ENCODE measurements around the gene MKRN1. TPM values are rescaled to one million over a fixed set of nuclear protein-coding genes. Genes with fewer than 3 reads are reported as not detected.

The MKRN1 gene, protein sequence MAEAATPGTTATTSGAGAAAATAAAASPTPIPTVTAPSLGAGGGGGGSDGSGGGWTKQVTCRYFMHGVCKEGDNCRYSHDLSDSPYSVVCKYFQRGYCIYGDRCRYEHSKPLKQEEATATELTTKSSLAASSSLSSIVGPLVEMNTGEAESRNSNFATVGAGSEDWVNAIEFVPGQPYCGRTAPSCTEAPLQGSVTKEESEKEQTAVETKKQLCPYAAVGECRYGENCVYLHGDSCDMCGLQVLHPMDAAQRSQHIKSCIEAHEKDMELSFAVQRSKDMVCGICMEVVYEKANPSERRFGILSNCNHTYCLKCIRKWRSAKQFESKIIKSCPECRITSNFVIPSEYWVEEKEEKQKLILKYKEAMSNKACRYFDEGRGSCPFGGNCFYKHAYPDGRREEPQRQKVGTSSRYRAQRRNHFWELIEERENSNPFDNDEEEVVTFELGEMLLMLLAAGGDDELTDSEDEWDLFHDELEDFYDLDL
- 97.8 and 111 TPM in 2 replicates for total RNA-seq
- long read RNA-seq, transcript MKRN1-201 (8 exons, 3,151 nt): major isoform, 8 of 50 reads
- long read RNA-seq, transcript MKRN1-205 (4 exons, 583 nt): major isoform, 8 of 50 reads
- long read RNA-seq, partial matches to known transcripts: 21 of 50 reads
- long read RNA-seq, other reads (novel, unspliced or antisense): 12 of 50 reads

- DNase-seq (ENCODE audit: extremely low spot score, unreplicated experiment): peak; percentile 96
- TF ChIP-seq CTCF (IDR thresholded peaks at IDR 0.05): no peak
- no peaks in the 10 kb centered on the region for H3K36me3 Mint-ChIP-seq (ENCODE audit: unreplicated experiment)
- peak within 1 kb of the TSS; percentile 92 for H3K27ac Mint-ChIP-seq (ENCODE audit: unreplicated experiment)
- H3K9me3 Mint-ChIP-seq (ENCODE audit: unreplicated experiment): no peaks in the 10 kb centered on the region
- H3K4me3 Mint-ChIP-seq (ENCODE audit: unreplicated experiment): peak within 1 kb of the TSS; percentile 98
- H3K4me1 Mint-ChIP-seq (ENCODE audit: unreplicated experiment): peaks cover 27% of the 10 kb centered on the region
- no peaks in the 10 kb centered on the region for H3K27me3 Mint-ChIP-seq (ENCODE audit: unreplicated experiment)
These were observed at the start of gene MKRN1 for GRCh38 chr7:140479062-140479738. TSS of gene MKRN1 (minus strand) at chr7:140479505. CDS start at chr7:140479344, 161 bp downstream.

DNA sequence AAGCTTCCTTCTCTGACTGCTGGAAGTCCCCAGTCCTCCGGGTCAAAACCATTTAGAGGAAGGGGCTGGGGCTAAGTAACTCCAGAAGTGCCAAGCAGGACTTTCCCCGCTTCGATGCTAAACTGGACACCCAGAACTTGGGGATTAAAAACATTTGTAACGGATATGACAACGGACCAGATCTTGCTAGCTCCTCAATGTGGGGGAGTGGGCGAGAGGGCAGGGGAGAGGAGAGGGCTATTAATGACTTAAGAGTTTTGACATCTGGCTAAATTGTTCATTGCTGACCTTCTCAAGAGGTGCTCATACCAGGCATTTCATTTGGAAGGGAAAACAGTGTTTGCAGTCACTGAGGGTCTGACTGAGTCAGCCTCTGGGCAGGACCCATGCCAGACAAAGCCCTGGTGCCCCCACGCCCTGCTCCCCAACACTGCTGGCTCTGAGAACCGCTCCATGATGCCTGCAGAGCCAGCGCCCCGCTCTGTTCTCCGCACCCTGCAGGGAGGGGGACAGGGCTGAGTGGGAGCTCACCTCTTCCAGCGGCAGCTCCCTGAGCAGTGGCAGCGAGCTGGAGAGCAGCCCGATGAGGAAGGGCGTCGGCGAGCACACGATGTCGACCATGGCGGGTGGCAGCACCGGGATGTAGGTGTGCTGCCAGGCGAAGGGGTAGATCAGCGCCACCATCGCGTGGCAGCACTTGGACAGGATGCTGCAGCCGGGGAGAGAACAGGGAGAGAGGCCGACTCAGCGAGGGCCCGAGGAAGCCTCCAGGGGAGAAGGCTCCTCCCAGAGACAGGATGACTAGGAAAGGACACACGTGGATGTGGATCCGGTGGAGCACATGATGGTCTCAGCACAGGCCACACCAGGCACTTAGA is 47.7 kb upstream of the MKRN1 start:
- DNase-seq (ENCODE audit: extremely low spot score, unreplicated experiment): no peak
- H3K9me3 Mint-ChIP-seq (ENCODE audit: unreplicated experiment): no peaks in the 10 kb centered on the region
- H3K36me3 Mint-ChIP-seq (ENCODE audit: unreplicated experiment): peaks cover 26% of the 10 kb centered on the region
- H3K27ac Mint-ChIP-seq (ENCODE audit: unreplicated experiment): no peak overlapping the region
- no peak overlapping the region for H3K4me3 Mint-ChIP-seq (ENCODE audit: unreplicated experiment)
- TF ChIP-seq CTCF (IDR thresholded peaks at IDR 0.05): no peak
- H3K27me3 Mint-ChIP-seq (ENCODE audit: unreplicated experiment): no peaks in the 10 kb centered on the region
- H3K4me1 Mint-ChIP-seq (ENCODE audit: unreplicated experiment): peaks cover 9% of the 10 kb centered on the region

GRCh38 chr7:140526214-140526613 is 46.9 kb upstream of the MKRN1 start:
- peaks cover 30% of the 10 kb centered on the region for H3K36me3 Mint-ChIP-seq (ENCODE audit: unreplicated experiment)
- peaks cover 9% of the 10 kb centered on the region for H3K4me1 Mint-ChIP-seq (ENCODE audit: unreplicated experiment)
- H3K27ac Mint-ChIP-seq (ENCODE audit: unreplicated experiment): no peak overlapping the region
- H3K9me3 Mint-ChIP-seq (ENCODE audit: unreplicated experiment): no peaks in the 10 kb centered on the region
- DNase-seq (ENCODE audit: extremely low spot score, unreplicated experiment): no peak
- TF ChIP-seq CTCF (IDR thresholded peaks at IDR 0.05): no peak
- no peak overlapping the region for H3K4me3 Mint-ChIP-seq (ENCODE audit: unreplicated experiment)
- H3K27me3 Mint-ChIP-seq (ENCODE audit: unreplicated experiment): no peaks in the 10 kb centered on the region

DNA sequence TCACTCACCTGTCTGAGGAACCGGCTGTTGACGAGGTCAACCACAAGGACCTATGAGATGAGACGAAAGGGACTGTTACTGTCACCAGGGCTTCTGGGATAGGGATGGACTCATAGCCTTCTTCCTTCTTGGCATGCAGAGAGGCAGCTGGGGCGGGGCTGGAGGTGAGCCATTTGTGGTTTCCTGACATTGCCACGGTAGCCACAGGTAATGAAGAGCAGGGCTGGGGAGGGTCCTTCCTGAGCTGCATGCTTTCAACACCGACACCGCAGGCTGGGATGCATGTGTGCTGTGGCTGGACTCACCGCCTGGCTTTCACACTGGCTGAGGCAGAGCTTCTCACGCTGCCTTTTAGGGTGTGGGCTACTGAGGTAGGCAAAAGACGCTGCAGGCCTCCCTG is 46.4 kb upstream of the MKRN1 start:
- Mint-ChIP-seq H3K36me3 (ENCODE audit: unreplicated experiment) (peaks cover 29% of the 10 kb centered on the region), H3K4me1 (ENCODE audit: unreplicated experiment) (peaks cover 9% of the 10 kb centered on the region), H3K9me3 (ENCODE audit: unreplicated experiment) (no peaks in the 10 kb centered on the region), H3K4me3 (ENCODE audit: unreplicated experiment) (no peak overlapping the region), H3K27me3 (ENCODE audit: unreplicated experiment) (no peaks in the 10 kb centered on the region), H3K27ac (ENCODE audit: unreplicated experiment) (no peak overlapping the region)
- no peak for TF ChIP-seq CTCF (IDR thresholded peaks at IDR 0.05)
- no peak for DNase-seq (ENCODE audit: extremely low spot score, unreplicated experiment)
